NCI-H1048 (cell line): ENCODE measurements around the gene ZNF496.
"Not testable (repeated sequence)": the region's sequence is repeated elsewhere in the genome, so short reads cannot be mapped to it uniquely, and the experiment has no call there.

ENCODE experiments used
- DNase-seq: peaks from one replicate; lab custom pipeline; 2025; lab: John Stamatoyannopoulos, UW

Gene ZNF496

GRCh38 chr1:247331525-247332214 is at the start of gene ZNF496:
Gene ZNF496 (minus strand): TSS chr1:247331867. CDS start chr1:247329578, 2,289 bp downstream.
- peak; percentile 92 for DNase-seq

- DNase-seq: no peak
These were observed 46.8 kb upstream of the ZNF496 start for GRCh38 chr1:247378334-247379073.

- not testable (repeated sequence) for DNase-seq
These were observed 46.0 kb upstream of the ZNF496 start for GRCh38 chr1:247377656-247378055.

GRCh38 chr1:247376659-247377058 is 45.0 kb upstream of the ZNF496 start:
- no peak for DNase-seq

- no peak for DNase-seq
These were observed 44.1 kb upstream of the ZNF496 start for GRCh38 chr1:247375747-247376146.

- not testable (repeated sequence) for DNase-seq
These were observed 43.1 kb upstream of the ZNF496 start for GRCh38 chr1:247374651-247375334.

- no peak for DNase-seq
These were observed 42.1 kb upstream of the ZNF496 start for GRCh38 chr1:247373721-247374141.

- DNase-seq: no peak
These were observed 40.2 kb upstream of the ZNF496 start for GRCh38 chr1:247371801-247372259.

- no peak for DNase-seq
These were observed 39.4 kb upstream of the ZNF496 start for GRCh38 chr1:247370786-247371732.

GRCh38 chr1:247368490-247369145 is 37.0 kb upstream of the ZNF496 start:
- no peak for DNase-seq

- no peak for DNase-seq
These were observed 36.2 kb upstream of the ZNF496 start for GRCh38 chr1:247367786-247368422.

GRCh38 chr1:247366926-247367645 is 35.4 kb upstream of the ZNF496 start:
- no peak for DNase-seq

GRCh38 chr1:247366345-247366744 is 34.7 kb upstream of the ZNF496 start:
- DNase-seq: not testable (repeated sequence)

GRCh38 chr1:247365023-247365422 is 33.4 kb upstream of the ZNF496 start:
- no peak for DNase-seq

GRCh38 chr1:247363000-247363399 is 31.3 kb upstream of the ZNF496 start:
- not testable (repeated sequence) for DNase-seq

GRCh38 chr1:247362153-247362552 is 30.5 kb upstream of the ZNF496 start:
- DNase-seq: no peak

- no peak for DNase-seq
These were observed 29.5 kb upstream of the ZNF496 start for GRCh38 chr1:247360991-247361731.

- no peak for DNase-seq
These were observed 28.6 kb upstream of the ZNF496 start for GRCh38 chr1:247360116-247360898.
